ENCODE measurements around the gene FBXL15.
"Not testable (repeated sequence)": the region's sequence is repeated elsewhere in the genome, so short reads cannot be mapped to it uniquely, and the experiment has no call there.

The FBXL15 gene

DNA sequence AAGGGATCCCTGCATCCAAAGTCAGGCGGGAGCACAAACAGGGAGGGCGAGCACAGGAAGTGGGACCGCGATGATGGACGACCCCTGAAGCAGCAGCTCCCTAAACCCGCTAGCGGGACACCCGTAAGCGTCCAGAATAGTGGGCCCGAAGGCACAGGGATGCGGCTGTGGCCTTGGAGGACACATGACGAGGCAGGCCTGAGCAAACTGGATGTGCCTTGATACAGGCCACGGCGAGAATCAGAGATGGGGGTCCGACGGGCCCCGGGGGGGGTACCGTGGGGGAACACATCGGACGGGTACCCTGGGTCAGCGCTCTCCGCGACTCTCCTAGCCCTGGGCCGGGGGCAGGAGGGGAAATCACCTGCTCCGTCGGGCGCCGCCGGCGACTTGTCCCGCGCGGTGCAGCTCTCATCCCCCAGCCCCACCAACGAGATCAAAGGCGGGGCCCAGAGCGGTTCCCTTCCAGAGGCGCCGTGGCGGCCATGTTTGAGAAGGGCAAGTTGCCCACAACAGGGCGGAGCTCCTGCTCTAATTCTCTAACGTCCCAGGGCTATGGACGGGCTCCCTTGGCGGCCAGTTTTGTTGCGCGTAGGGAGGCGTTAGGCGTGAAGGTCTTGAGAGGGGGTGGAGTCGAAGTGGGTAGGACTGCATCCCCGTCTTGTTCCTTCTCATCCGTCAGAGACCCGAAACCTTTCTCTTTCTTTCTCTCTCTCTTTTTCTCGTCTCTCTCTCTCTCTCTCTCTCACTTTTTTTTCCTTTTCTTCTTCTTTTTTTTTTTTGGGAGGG is 11.7 kb downstream of the FBXL15 start, which contains the start of gene CUEDC2:
Gene CUEDC2 (minus strand): TSS at position 413 of the 789 bp plus-strand sequence. CDS start 7,386 bp downstream, outside the sequence.
- DNase-seq, result peak; percentile 94

DNA sequence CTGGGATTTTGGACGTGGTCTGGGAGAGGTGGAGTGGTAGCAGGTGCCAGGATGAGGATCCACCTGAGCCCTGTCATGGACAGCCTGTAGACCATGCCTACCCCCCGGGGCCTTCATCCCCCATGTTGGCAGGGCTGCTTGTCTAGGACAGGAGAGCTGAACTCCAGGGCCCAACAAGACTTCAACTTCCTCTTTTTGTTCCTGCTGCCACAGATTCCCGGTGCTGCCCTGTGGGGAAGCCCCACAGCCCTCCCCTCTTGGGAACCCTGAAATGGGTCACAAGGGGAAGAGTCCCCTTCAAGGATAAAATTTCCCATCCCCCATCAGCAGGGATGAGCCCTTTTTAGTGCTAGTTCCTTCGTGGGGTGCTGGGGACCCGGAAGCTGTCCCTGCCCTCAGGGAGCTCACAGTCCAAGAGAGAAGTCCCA is 13.0 kb downstream of the FBXL15 start:
- no peak for DNase-seq

DNA sequence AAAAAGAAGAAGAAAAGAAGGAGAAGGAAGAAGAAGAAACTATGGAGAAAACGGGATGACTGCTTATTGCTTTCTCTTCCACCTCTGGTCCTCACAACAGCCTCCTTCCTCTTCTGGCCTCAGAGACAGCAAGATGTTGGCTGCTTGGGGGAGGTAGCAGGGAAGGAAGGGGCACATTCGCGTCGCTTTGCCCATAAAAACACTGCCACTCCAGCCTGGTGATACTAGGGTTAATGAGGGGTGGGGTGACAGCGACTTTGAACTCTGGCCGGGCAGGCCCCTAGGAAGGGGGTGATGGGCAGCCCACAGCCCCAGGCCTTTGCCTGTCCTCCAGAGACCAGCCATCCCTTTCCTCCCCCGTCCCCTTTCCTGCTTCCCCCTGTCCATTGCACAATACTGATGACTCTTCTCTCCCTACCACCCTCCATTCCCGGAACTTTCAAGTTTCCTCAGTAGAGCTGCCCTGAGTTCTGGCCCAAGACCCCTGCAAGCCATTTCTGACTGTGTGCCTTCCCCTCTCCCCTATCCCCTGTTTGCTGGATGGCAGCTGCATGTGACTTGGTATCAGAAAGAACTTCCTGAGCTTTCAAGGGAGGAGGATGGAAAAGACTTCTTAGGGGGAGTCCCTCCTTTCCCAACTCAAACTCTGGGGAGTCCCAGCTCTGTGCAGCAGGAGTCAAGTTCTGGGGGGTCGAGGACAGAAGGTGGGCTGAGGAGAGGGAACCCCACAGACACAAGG is 13.9 kb downstream of the FBXL15 start:
- DNase-seq, result no peak

DNA sequence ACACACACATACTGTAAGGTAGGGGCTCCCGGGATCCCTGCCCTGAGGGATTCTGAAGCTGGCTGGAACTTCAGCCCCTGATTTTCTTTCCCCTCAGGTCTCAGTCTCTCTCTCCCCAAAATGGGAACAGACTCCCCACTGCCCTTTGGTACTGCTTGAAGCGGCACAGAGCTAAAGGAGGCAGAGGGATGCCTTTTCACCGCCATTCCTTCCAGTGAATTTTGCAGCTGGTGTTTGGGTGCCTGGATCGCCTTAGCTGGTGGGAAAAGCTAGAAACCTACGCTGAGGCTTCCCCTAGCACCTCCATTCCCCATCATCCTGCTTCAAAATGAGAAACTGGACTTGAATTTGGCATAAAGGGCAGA is 14.5 kb downstream of the FBXL15 start:
- no peak for DNase-seq

DNA sequence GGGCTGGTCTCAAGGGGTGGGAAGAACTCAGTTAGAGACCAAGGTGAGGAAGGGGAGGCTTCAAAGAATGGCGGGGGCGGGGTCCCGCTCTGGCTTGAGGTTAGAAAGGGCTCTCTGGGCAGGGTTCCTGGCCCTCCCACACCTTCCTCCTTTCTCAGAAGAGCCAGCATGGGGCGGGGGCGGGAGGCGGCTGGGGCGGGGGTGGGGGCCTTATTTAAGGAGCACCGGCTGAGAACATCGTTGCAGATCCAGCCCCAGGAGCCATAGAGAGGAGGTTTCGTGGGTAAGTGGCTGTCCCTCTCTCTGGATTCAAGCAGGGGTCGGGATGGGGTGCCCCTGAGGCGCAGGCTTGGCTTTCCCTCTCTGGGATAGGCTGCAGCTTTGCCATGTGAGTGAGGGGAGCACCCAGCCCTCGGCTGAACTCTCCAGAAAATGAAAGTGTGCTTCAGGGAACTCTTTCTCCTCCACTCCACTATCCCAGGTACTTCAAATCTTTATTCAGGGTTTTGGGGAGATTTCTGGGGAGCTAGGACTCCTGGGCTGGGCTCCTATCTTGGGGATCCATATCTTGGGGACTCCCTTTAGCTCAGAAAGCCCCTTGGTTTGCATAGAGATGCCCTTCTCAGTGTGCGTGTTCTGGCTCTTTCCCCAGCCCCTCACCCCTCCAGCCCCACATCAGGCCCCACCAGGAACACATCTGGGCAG is 15.0 kb downstream of the FBXL15 start:
- DNase-seq, result no peak

DNA sequence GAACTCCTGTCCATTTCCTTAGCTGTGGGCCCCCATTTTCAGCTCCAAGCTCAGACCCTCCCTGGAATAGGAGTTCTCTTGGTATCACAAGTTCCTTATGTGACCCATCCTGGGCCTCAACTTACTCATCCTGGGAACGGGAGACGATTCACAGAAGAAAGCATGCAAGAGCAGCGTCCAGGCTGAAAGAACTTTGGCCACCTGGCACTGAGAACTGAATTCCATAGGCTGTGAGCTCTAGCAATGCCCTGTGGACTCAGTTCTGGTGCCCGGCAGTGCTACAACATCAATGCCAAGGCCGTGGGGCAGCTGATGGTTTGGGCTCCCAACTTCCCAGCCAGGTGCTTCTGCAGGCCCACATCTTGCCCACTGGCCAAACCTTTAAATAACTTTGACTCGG is 15.7 kb downstream of the FBXL15 start:
- no peak for DNase-seq

DNA sequence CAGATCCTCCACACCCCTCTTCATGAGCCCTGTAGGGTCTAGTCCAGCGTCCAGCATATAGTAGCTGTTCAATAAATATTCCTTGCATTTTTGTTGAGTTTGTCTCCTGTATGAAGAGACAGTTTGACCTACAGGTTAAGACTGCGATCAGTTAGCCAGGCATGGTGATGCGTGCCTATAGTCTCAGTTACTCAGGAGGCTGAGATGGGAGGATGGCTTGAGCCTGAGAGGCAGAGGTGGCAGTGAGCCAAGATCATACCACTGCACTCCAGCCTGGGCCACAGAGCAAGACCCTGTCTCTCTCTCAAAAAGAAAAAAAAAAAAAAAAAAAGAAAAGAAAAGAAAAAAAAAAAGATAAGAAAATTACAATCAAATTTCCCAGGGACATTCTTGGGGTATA is 16.9 kb downstream of the FBXL15 start:
- no peak for DNase-seq

DNA sequence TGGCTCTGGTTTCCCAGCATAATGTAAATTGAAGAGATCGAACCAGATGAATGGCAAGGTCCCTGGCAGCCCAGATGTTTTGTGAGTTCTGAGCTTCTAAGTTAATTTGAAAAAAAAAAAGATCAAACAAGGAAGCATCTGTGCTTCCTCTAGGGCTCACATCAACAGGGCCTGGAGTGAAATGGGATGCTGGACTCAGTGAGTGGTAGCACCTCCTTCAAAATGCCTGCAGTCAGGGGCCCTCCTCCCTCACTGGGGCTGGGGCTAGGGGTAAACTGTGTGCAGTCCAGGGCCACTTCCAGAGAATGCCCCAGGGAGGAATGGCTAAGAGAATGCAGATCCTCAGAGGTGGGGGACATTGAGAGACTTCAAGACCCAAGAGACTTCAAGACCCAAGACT is 17.7 kb downstream of the FBXL15 start:
- DNase-seq, result no peak

DNA sequence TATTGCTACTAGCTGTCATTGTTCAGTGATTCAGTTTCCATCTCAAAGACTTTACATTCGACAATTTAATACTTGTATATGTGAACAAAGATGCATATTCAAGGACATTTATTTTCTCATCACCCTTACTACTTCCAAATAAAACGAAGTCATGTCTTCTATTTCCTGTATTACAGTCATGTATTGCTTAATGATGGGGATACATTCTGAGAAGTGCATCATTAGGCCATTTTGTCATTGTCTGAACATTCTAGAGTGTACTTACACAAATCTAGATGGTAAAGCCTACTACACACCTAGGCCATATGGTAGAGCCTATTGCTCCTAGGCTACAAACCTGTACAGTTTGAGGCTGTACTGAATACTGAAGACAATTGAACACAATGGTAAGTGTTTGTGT is 24.2 kb downstream of the FBXL15 start:
- DNase-seq, result no peak

DNA sequence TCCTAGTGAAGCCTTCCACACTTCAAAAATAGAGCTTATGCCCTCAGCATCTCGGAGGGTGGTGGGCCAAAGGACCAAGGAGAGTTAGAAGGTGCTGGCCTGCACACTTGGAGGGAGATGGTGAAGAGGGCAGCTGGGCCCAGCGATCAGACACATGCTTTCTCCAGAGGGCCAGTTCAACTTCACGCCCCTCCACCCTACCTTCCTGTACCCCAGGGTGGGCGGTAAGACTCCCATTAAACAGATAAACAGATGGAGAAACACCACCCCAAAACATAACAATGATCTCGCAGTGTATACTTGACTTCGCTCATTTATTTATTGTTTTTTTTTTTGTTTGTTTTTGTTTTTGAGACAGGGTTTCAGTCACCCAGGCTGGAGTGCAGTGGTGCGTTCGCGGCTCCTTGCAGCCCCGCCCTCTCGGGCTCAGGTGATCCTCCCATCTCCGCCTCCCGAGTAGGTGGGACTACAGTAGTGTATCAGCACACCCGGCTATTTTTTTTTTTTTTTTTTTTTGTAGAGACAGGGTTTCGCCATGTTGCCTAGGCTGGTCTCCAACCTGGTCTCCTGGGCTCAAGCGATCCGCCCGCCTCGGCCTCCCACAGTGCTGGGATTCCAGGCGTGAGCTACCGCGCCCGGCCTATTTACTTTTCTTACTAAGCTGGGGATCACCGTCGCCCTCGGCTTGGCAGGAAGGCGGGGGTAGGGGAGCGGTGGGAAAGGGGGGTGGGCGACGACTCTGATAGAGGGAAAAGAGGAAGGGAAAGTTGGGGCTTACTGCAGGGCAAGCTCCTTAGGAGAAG is 28.9 kb downstream of the FBXL15 start:
- peak; percentile 88 for DNase-seq

DNA sequence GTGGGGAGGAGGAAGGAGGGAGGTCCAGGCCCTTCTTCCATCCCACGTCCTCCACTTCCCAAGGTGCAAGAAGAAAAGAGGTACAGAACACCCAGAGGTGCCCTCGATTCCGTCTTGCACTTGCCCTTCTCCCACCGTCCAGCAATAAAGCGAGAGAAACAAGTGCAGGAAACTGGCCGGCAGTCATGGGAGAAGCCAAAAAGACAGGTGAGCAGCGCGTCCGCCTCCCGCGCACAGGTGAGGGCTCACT is 29.4 kb downstream of the FBXL15 start:
- no peak for DNase-seq

DNA sequence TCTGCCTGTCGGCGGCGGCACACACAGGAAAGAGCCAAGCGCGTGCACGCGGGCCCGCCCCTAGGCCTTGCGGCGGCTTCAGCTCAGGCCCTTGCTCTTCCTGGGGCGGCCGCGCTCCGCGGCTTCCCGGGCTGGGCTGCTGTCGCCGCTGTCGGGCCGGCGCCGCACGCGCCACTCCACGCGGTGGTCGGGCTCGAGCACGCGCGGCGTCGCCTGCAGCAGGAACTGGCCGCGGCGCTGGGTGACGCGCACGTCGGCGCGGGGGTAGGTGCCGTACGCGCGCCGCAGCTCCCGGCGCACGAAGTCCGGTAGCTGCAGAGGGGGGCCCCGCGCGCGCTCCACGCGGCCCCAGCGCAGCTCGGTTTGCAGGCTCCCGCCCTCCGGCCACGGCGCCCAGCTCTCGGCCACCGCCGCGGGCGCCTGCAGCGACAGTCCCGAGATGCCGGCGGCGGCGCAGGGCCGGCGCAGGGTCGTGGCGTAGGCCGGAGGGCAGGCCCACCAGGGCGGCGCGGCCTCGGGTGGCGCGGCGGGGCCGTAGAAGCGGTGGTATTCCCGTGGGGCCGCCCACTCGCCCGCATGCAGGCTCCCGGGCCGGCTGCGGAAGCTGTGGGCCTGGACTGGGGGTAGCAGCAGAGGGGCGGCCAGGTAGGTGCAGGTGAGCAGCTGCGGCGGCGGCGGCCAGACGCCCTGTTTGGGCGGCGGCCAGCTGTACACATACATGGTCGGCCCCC is 29.9 kb downstream of the FBXL15 start:
- peak; percentile 87 for DNase-seq

DNA sequence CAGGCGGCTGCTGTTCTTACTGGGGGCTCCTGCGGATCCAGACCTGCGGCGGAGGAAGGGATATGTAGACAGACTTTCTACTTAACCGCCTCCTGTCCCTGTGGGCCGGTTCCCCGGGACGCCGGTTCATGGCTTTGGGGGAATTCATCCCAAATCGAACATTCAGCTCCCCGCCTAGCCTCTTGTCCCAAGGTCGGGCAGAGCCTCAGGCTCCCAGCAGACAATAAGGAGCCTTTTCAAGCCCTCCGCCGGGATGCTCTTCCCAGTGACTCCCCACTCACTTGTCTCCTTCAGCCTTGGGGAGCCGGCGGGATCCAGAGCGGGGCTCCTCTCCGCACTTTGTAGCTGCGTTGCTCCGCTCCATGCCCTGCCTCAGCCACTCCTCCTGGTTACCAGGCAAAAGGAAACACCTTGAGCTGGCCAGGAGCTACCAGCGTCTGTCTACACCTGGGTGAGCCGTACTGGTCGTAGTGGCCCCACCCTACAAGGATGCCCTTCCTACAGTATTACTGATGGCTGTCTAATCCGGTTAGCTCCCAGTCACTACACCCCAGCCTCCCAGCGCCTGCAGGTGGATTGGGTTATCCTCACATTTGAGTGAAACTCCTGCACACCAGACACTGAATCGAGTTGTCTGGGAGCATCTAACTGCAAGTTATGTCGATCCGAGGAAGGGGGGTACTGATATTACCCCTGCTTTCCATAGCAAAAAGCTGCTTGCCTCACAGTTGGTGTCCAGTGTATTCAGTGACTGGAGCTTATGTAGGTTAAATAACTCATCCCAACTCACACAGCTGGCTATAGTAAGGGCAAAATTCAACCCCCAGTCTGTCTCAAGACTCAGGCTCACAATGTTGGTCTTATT is 30.7 kb downstream of the FBXL15 start, which contains the start of gene C10orf95:
Gene C10orf95 (minus strand): TSS at position 439 of the 865 bp plus-strand sequence. CDS start 450 bp downstream, outside the sequence.
- no peak for DNase-seq

DNA sequence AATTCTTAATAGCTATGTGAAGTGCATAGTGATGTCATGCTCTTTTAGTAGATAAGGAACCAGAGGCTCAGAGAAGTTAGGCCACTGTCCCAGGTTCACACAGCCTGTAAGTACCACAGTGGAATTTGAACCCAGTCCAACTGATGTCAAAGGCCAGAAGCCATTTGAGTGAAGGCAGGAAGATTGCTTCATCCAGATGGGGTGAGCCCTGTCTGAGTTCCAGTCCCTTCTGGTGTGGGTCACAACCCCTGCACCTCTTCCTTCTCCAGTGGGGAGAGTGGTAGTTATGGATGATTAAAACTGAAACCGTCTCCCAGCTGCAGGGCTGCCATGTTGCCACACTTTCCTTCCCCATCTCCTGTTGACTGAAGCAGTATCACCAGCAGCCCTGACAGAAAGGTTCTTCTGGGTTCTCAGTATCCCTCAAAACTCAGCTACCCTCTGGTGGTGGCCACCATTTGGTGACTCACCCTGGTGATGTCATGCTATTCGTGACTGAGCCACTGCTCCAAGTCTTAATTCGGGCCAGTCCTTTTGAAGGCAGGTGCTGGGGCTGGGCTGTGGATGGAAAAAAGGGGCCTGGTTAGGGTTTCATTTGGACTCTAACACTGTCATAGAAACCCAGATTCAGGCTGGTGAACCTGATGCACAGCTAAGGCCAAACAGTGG is 32.2 kb downstream of the FBXL15 start:
- DNase-seq, result no peak

DNA sequence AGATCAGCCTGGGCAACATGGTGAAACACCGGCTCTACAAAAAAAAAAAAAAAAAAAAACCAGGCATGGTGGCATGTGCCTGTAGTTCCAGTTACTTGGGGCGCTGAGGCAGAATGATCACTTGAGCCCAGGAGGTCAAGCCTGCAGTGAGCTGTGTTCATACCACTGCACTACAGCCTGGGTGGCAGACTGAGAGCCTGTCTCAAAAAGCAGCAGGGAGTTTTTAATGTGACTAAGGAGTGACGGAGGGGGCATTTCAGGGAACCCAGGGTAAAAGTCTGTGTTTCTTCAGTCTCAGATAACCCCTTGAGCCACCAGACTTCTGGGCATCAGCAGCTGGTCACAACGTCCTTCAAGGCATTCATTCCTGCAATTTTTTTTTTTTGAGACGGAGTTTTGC is 32.9 kb downstream of the FBXL15 start:
- no peak for DNase-seq

DNA sequence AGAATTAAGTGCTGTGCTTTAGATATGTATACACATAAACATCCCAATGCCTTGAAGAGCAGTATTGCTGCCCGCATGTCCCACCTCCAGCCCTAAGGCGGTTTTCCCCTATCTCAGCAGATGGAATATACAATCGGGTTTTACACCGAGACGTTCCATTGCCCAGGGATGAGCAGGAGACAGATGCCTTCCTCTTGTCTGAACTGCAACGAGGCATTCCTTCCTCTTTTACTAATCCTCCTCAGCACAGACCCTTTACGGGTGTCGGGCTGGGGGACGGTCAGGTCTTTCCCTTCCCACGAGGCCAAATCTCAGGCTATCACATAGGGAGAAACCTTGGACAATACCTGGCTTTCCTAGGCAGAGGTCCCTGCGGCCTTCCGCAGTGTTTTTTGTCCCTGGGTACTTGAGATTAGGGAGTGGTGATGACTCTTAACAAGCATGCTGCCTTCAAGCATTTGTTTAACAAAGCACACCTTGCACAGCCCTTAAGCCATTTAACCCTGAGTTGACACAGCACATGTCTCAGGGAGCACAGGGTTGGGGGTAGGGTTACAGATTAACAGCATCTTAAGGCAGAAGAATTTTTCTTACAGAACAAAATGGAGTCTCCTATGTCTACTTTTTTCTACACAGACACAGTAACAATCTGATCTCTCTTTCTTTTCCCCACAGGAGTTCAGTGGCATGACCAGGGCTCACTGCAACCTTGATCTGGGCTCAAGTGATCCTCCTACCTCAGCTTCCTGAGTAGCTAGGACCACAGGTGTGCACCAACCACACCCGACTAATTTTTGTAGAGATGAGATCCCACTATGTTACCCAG is 34.2 kb downstream of the FBXL15 start:
- not testable (repeated sequence) for DNase-seq

DNA sequence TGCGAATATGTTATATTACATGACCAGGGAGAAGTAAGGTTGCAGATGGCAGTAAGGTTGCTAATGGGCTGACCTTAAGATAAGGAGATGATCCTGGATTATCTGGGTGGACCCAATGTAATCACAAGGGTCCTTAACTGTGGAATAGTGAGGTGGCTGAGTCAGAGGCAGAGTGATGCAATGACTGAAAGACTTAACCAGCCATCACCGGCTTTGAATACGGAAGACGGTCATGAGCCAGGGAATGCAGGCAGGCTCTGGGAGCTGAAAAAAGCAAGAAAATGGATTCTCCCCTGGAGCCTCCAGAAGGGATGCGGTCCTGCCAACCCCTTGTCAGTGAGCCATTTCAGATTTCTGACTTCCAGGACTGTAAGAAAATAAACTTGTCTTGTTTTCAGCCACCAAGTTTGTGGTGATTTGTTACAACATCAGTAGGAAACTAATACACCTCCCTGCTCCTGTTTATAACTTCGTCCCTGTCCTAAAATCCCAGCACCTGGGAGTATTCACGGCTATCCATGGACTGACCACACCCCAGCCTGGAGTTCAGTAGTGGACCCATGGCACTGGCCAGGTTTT is 35.3 kb downstream of the FBXL15 start:
- DNase-seq, result no peak

DNA sequence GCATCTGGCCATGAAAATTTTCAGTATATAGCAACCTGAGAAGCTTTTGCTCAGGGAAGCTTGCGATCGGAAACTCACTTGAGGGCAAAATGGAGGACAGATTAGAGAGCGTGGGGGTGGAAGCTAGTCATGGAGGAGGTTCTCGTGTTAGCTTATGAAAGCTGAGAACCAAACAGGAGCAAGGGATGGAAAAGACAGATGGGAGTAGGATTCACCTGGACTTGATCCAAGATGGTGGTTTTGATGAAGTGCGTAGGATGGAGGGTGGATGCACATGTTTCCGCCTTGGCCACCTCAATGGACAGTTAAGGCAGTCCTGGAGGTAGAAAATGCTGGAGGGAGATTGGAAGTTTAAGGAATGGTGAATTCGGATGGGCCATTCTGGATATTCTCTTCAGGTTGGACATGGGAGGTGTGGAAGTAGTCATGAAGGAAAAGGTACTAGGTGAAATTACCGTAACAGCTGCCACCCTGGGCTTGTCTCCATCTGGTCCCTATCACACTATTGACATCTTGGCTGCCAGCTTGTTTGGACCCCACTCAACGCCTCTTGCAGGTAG is 37.0 kb downstream of the FBXL15 start:
- no peak for DNase-seq

DNA sequence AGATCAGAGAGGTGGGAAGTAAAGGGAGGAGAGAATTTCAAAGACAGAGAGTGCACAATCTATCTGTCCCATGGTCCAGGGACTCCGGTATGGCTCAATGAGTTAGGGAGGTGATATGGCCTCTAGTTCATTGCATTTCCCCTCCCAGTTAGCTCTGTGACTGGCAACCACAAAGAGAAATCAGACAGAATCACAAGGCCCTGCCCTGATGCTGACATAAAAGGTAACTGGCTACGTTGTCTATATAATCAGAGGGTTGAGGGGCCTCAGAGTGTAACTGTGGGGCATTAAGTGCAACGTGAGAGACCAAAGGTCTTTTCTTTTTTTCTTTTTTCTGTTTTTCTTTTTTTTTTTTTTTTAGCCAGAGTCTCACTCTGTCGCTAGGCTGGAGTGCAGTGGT is 38.0 kb downstream of the FBXL15 start:
- DNase-seq, result no peak

Measured in RPMI8226 (cell line).